ENCODE data around the gene MUC6.

The MUC6 gene

GRCh38 chr11:1073261-1073724 is 36.8 kb upstream of the MUC6 start:
- DNase-seq (ENCODE audit: low read depth in 2 of 2), result no peak

- DNase-seq (ENCODE audit: low read depth in 2 of 2), result no peak
These were observed 36.3 kb upstream of the MUC6 start for GRCh38 chr11:1072821-1073231.

- DNase-seq (ENCODE audit: low read depth in 2 of 2), result no peak
These were observed 35.8 kb upstream of the MUC6 start for GRCh38 chr11:1072116-1072820.

GRCh38 chr11:1071571-1072115 is 35.1 kb upstream of the MUC6 start:
- no peak for DNase-seq (ENCODE audit: low read depth in 2 of 2)

- DNase-seq (ENCODE audit: low read depth in 2 of 2), result no peak
These were observed 34.3 kb upstream of the MUC6 start for GRCh38 chr11:1070594-1071462.

GRCh38 chr11:1069740-1070139 is 33.2 kb upstream of the MUC6 start:
- no peak for DNase-seq (ENCODE audit: low read depth in 2 of 2)

GRCh38 chr11:1067812-1068496 is 31.4 kb upstream of the MUC6 start:
- DNase-seq (ENCODE audit: low read depth in 2 of 2), result no peak

GRCh38 chr11:1064167-1064566 is 27.6 kb upstream of the MUC6 start:
- DNase-seq (ENCODE audit: low read depth in 2 of 2), result no peak

- DNase-seq (ENCODE audit: low read depth in 2 of 2), result no peak
These were observed 25.7 kb upstream of the MUC6 start for GRCh38 chr11:1062075-1062820.

GRCh38 chr11:1060852-1061616 is 24.5 kb upstream of the MUC6 start:
- DNase-seq (ENCODE audit: low read depth in 2 of 2), result no peak

- DNase-seq (ENCODE audit: low read depth in 2 of 2), result no peak
These were observed 23.9 kb upstream of the MUC6 start for GRCh38 chr11:1060410-1060809.

- no peak for DNase-seq (ENCODE audit: low read depth in 2 of 2)
These were observed 23.2 kb upstream of the MUC6 start for GRCh38 chr11:1059759-1060158.

- no peak for DNase-seq (ENCODE audit: low read depth in 2 of 2)
These were observed 21.3 kb upstream of the MUC6 start for GRCh38 chr11:1057806-1058205.

- DNase-seq (ENCODE audit: low read depth in 2 of 2), result no peak
These were observed 19.7 kb upstream of the MUC6 start for GRCh38 chr11:1055990-1056771.

- DNase-seq (ENCODE audit: low read depth in 2 of 2), result no peak
These were observed 18.7 kb upstream of the MUC6 start for GRCh38 chr11:1055109-1055703.

- DNase-seq (ENCODE audit: low read depth in 2 of 2), result no peak
These were observed 17.9 kb upstream of the MUC6 start for GRCh38 chr11:1054143-1055108.

- no peak for DNase-seq (ENCODE audit: low read depth in 2 of 2)
These were observed 16.8 kb upstream of the MUC6 start for GRCh38 chr11:1053121-1053901.

Data from stimulated activated CD8-positive, alpha-beta memory T cell treated with anti-CD3 and anti-CD28 coated beads, Interleukin-15, amount 100 ng/mL, for 48 hours (primary cell).